Measurements from ENCODE around the gene CLASP1. TPM values are rescaled to one million over a fixed set of nuclear protein-coding genes. Genes with fewer than 3 reads are reported as not detected.
"Not testable (repeated sequence)": the region's sequence is repeated elsewhere in the genome, so short reads cannot be mapped to it uniquely, and the experiment has no call there.

The CLASP1 gene
- total and polyA plus RNA-seq, 2 experiments from 2014 or later, result 20.1 to 45.9 TPM

DNA sequence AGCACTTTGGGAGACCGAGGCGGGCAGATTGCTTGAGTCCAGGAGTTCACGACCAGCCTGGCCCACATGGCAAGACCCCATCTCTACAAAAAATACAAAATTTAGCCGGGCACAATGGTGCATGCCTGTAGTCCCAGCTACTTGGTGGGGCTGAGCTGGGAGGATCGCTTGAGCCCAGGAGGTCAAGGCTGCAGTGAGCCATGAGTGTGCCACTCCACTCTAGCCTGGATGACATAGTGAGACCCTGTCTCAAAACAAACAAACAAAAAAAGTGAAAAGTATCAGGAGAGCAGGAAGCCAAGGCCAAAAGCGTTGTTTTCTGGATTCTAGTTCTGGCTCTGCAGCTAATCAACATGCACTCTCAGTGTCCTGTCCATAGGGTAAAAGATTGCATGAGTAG lies 10.7 kb upstream of the CLASP1 start:
- no peak overlapping the region for H3K4me3 ChIP-seq
- no peaks in the 10 kb centered on the region for H3K9me2 ChIP-seq (replicated peaks; ENCODE audit: insufficient read depth)
- H3K27ac ChIP-seq, result no peak overlapping the region
- TF ChIP-seq EZH2 (IDR thresholded peaks at IDR 0.05; ENCODE audit: borderline replicate concordance) (no peak), EZH2phosphoT487 (IDR thresholded peaks at IDR 0.05; ENCODE audit: low read depth, severe bottlenecking, unreplicated experiment) (no peak)
- TF ChIP-seq, protein P1, sequence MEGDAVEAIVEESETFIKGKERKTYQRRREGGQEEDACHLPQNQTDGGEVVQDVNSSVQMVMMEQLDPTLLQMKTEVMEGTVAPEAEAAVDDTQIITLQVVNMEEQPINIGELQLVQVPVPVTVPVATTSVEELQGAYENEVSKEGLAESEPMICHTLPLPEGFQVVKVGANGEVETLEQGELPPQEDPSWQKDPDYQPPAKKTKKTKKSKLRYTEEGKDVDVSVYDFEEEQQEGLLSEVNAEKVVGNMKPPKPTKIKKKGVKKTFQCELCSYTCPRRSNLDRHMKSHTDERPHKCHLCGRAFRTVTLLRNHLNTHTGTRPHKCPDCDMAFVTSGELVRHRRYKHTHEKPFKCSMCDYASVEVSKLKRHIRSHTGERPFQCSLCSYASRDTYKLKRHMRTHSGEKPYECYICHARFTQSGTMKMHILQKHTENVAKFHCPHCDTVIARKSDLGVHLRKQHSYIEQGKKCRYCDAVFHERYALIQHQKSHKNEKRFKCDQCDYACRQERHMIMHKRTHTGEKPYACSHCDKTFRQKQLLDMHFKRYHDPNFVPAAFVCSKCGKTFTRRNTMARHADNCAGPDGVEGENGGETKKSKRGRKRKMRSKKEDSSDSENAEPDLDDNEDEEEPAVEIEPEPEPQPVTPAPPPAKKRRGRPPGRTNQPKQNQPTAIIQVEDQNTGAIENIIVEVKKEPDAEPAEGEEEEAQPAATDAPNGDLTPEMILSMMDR (IDR thresholded peaks at IDR 0.05; ENCODE audit: poor library complexity), result no peak
- DNase-seq (ENCODE audit: low spot score), result no peak
- H3K4me1 ChIP-seq (ENCODE audit: insufficient read depth), result no peaks in the 10 kb centered on the region
- H3K9me3 ChIP-seq (ENCODE audit: low read depth), result no peaks in the 10 kb centered on the region
- no peaks in the 10 kb centered on the region for H3K27me3 ChIP-seq
- H2AFZ ChIP-seq, result no peak overlapping the region
- no peaks in the 10 kb centered on the region for H3K79me2 ChIP-seq
- WGBS (ENCODE audit: low lambda C conversion rate, missing lambda C conversion rate), result 79% methylated on average over 6 of the region's 6 CpGs
- no peaks in the 10 kb centered on the region for H4K20me1 ChIP-seq (ENCODE audit: insufficient read depth, poor library complexity, severe bottlenecking)
- no peaks in the 10 kb centered on the region for H3K36me3 ChIP-seq (replicated peaks; ENCODE audit: insufficient read depth, low read depth)
- H3K4me2 ChIP-seq, result no peak overlapping the region

- not testable (repeated sequence) for H3K9me2 ChIP-seq (replicated peaks; ENCODE audit: insufficient read depth); H3K9me3 ChIP-seq (ENCODE audit: low read depth); H2AFZ ChIP-seq; H3K4me1 ChIP-seq (ENCODE audit: insufficient read depth); H3K27me3 ChIP-seq; H3K36me3 ChIP-seq (replicated peaks; ENCODE audit: insufficient read depth, low read depth); DNase-seq (ENCODE audit: low spot score); H4K20me1 ChIP-seq (ENCODE audit: insufficient read depth, poor library complexity, severe bottlenecking); H3K4me3 ChIP-seq; H3K27ac ChIP-seq; H3K4me2 ChIP-seq; H3K79me2 ChIP-seq
- WGBS (ENCODE audit: low lambda C conversion rate, missing lambda C conversion rate), result 95% methylated on average over 1 of the region's 1 CpG
Observed at GRCh38 chr2:121658393-121658792, 9.1 kb upstream of the CLASP1 start.

GRCh38 chr2:121653035-121653434 lies 3.8 kb upstream of the CLASP1 start:
- H3K9me2 ChIP-seq (replicated peaks; ENCODE audit: insufficient read depth), result no peaks in the 10 kb centered on the region
- no peak overlapping the region for H3K27ac ChIP-seq
- WGBS (ENCODE audit: low lambda C conversion rate, missing lambda C conversion rate), result 100% methylated on average over 1 of the region's 1 CpG
- H3K4me1 ChIP-seq (ENCODE audit: insufficient read depth), result peaks cover 7% of the 10 kb centered on the region
- no peak for DNase-seq (ENCODE audit: low spot score)
- H3K4me2 ChIP-seq, result no peak overlapping the region
- no peak overlapping the region for H3K4me3 ChIP-seq
- TF ChIP-seq EZH2 (IDR thresholded peaks at IDR 0.05; ENCODE audit: borderline replicate concordance), result no peak
- TF ChIP-seq, protein P1 (IDR thresholded peaks at IDR 0.05; ENCODE audit: poor library complexity), result no peak
- no peak for TF ChIP-seq EZH2phosphoT487 (IDR thresholded peaks at IDR 0.05; ENCODE audit: low read depth, severe bottlenecking, unreplicated experiment)
- H2AFZ ChIP-seq, result no peak overlapping the region
- H4K20me1 ChIP-seq (ENCODE audit: insufficient read depth, poor library complexity, severe bottlenecking), result no peaks in the 10 kb centered on the region
- H3K27me3 ChIP-seq, result no peaks in the 10 kb centered on the region
- H3K79me2 ChIP-seq, result peaks cover 23% of the 10 kb centered on the region
- no peaks in the 10 kb centered on the region for H3K9me3 ChIP-seq (ENCODE audit: low read depth)
- H3K36me3 ChIP-seq (replicated peaks; ENCODE audit: insufficient read depth, low read depth), result no peaks in the 10 kb centered on the region

DNA sequence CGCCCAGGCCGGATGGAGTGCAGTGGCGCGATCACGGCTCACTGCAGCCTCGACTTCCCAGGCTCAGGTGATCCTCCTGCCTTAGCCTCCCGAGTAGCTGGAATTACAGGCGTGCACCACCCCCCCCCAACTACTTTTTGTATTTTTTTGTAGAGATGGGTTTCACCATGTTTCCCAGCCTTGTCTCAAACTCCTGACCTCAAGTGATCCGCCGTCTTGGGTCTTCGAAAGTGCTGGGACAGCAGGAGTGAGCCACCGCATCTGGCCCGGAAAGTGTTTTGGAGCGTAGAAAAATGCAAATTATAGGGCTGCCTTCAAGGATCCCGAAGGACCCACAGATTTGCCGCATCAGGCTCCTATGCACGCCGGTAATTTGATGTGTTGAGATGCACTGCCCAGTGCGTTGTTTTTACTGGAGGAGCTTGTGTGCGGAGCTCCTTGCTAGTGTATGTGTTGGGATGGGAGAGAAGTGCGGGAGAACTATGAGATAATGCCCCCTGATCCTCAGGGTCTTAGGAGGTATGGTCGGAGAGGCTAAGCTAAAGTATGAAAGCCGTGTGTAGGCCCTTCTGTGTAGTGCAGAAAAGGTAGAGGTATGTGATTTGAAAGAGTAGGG lies 1.2 kb upstream of the CLASP1 start:
- Histone ChIP-seq H3K4me1 (ENCODE audit: insufficient read depth) (peaks cover 14% of the 10 kb centered on the region), H3K27ac (peak overlapping the region; percentile 96), H3K9me3 (ENCODE audit: low read depth) (no peaks in the 10 kb centered on the region), H2AFZ (peak overlapping the region; percentile 75), H3K36me3 (replicated peaks; ENCODE audit: insufficient read depth, low read depth) (no peaks in the 10 kb centered on the region), H3K27me3 (no peaks in the 10 kb centered on the region), H4K20me1 (ENCODE audit: insufficient read depth, poor library complexity, severe bottlenecking) (peaks cover 7% of the 10 kb centered on the region), H3K4me2 (peak overlapping the region; percentile 97), H3K4me3 (peak overlapping the region; percentile 51), H3K79me2 (peaks cover 50% of the 10 kb centered on the region), H3K9me2 (replicated peaks; ENCODE audit: insufficient read depth) (no peaks in the 10 kb centered on the region)
- 3% methylated on average over 23 of the region's 23 CpGs for WGBS (ENCODE audit: low lambda C conversion rate, missing lambda C conversion rate)
- peak; percentile 18 for DNase-seq (ENCODE audit: low spot score)
- TF ChIP-seq EZH2phosphoT487 (IDR thresholded peaks at IDR 0.05; ENCODE audit: low read depth, severe bottlenecking, unreplicated experiment) (no peak), EZH2 (IDR thresholded peaks at IDR 0.05; ENCODE audit: borderline replicate concordance) (no peak)
- TF ChIP-seq, protein P1 (IDR thresholded peaks at IDR 0.05; ENCODE audit: poor library complexity), result no peak

Measured in hepatocyte (in vitro differentiated cells).